Activated T-cell treated with anti-CD3 and anti-CD28 coated beads for 48 hours (primary cell): ENCODE measurements around the gene RHCE.
"Not testable (repeated sequence)": the region's sequence is repeated elsewhere in the genome, so short reads cannot be mapped to it uniquely, and the experiment has no call there.

ENCODE experiments used
- DNase-seq: peaks from one replicate; pipeline ENCODE4 v3.0.0-alpha.2; 2020; ENCODE audit warnings: low read depth

Gene RHCE

DNA sequence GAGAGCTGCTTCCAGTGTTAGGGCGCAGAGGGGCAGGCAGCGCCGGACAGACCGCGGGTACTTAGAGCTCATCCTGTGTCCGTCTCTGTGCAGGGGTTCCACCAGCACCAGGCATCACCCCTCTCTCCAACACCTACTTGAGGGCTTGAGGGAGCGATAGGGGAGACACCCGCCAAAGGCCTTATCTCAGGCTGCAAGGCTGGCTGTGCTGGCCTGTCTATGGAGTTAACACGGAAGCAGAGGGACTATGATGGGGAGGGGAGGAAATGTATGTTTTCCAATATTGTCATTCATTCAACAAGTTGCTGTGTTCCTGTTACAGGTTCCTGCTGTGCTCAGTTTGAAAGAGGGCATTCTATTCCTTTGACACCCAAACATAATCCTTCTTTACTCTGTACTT lies at the start of gene RHCE:
Gene RHCE (minus strand): TSS at position 111 of the 400 bp plus-strand sequence. CDS start 39 bp downstream, at position 72.
- not testable (repeated sequence) for DNase-seq

DNA sequence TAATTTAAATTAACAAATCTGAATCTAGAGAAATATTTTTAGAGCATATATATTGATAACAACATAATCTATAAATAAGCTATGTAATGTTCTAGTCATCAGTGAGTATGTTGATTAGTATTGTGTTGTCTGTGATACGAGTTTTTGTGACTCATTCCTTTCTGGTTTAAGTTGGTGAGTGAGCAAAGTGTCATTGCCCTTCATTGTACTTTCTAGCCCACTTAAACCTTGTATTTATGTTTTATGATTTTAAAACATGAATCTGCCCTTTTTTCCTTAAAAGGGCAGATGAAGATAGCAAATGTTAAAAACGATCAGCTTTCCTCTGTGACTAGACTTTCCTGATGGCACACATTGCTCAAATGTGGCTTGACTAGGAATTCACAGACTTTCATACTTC lies 48.6 kb upstream of the RHCE start:
- no peak for DNase-seq

DNA sequence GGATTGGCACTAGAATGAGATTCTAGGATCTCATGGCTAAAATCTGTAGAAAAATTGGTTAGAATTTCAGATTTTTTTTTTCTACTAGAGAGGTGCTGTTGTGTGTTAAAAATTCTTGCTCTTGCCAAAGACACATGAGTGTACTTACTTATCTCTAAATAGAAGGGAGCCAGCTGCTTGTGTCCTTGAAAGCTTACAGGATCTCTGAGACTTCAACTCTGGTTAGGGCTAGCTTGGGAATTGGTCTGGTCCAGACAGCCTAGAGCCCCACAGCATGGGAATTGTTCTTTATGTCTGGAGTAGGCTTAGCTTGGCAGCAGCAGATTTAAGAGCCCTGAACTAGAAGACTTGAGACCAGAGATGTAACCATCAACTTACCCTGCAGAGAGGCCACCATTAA lies 47.4 kb upstream of the RHCE start:
- DNase-seq = no peak

DNA sequence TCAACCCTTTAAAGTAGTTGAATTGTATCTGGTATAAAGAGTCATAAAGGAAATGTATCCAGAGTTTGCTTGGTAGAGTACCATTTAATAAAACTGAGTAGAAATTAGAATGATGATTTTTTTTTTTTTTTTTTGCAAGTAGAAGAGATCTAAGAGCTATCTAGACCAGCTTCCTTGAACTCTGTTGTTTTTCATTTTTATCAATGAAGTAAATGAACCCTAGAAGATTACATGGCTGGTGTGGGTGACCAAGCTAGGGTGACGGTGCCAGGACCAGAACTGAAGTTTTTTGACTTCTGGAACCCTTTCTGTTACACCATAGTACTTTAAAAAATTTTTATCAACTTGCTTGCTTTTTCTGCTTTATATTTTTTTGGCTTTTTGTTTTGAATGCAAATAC lies 47.0 kb upstream of the RHCE start:
- DNase-seq = no peak

DNA sequence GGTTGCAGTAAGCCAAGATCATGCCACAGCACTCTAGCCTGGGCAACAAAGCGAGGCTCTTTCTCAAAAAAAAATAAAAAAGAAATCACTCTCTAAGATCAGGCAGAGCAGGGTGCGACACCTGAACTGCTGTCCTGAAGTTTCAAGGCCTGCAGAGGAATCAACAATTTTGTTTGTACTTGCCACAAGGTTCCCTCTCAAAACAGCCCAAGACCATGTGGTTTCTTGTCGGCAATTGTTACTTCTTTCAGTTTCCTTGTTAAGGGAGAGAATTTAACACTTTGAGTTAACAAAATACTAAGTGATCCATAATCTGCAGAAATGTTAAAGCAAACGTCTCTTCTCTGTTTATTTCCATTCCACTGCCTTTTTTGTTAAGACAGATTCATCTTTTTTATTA lies 46.6 kb upstream of the RHCE start:
- DNase-seq = no peak

DNA sequence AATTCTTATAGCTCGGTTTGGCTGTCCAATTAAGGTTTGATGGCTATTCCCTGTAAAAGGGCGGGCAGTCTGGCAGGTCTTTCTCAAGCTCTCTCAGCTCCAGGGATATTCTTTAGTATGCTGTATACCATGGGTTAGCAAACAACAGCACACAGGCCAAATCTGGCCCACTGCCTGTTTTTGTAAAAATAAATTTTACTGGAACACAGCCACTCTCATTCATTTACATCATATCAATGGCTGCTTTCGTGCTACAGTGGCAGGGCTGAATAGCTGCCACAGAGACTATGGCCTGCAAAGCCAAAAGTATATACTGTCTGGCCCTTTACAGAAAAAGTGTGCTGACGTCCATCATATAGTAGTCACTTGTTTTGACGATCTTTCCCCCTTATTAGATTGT lies 42.1 kb upstream of the RHCE start:
- no peak for DNase-seq

DNA sequence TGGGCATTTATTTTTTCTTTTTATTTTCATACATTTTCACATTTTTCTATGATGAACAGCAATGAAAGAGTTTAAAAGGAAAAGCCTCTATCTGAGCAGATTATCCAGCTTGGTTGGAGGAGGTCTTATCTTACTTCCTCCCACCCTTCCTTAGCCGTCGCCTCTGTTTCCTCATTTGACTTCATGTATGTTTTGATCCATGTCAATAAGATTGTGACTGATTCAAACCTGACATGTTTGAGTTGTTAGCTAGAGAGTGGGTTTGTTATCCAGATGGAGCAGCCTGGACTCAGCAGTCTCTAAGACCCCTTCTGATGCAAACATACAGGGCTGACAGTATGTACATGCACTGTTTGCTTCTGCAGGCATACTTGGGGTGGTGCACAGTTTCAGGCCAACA lies 41.2 kb upstream of the RHCE start:
- DNase-seq = no peak

DNA sequence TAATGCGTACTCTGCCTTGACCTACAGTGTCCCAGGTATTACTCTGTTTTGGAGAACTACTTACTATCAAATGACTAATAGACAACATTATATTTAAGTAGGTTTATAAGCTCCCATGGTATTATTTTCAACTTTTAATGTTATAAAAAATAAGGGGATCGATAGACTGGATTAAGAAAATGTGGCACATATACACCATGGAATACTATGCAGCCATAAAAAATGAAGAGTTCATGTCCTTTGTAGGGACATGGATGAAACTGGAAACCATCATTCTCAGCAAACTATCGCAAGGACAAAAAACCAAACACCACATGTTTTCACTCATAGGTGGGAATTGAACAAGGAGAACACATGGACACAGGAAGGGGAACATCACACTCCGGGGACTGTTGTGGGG lies 40.2 kb upstream of the RHCE start:
- not testable (repeated sequence) for DNase-seq

DNA sequence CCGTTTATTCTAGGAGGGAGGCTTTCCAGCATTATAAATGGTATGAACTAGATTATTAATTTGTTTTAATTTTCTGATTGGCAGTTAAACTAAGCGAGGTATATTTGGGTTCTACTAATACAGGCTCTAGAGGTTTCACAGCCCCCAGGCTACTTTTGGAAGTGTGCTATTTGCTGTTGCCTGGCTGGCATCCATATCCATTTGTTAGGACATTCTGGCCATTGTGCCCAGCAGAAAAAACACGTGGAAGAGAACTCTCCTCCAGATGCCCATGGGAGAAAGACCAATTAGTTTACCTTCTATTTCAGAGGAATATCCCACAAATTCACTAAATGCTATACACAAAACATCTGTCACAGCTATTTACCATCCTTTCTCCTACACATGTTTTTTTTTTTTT lies 39.4 kb upstream of the RHCE start:
- DNase-seq = no peak

DNA sequence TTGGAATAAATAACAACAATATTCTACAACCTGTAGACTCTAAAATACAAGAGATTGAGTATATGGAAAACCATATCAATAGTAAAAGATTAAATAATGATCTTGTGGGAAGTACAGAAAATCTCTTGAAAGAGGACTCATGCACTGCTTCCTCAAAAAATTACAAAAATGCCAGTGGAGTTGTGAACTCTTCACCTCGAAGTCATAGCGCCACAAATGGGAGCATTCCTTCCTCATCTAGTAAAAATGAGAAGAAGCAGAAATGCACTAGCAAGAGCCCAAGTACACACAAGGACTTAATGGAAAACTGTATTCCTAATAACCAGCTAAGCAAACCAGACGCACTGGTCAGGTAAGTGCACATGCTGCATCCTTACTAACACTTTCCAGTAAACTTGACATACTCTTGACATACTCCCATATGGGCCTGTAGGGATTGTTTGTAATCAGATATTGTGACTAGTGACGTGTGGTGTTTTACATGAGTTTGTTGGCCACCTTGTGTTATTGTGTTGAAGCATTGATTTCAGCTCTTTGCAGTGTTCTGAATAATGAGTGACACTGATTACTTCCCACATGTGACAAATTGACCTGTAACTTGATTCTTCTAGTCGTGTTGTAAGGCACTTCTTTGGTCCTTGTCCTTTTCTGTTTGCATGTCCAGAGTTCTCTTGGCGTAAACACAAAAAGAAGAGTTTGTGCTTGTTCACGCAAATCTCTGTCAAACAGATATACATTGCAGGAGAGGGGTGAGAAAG lies 38.1 kb upstream of the RHCE start:
- DNase-seq = no peak

DNA sequence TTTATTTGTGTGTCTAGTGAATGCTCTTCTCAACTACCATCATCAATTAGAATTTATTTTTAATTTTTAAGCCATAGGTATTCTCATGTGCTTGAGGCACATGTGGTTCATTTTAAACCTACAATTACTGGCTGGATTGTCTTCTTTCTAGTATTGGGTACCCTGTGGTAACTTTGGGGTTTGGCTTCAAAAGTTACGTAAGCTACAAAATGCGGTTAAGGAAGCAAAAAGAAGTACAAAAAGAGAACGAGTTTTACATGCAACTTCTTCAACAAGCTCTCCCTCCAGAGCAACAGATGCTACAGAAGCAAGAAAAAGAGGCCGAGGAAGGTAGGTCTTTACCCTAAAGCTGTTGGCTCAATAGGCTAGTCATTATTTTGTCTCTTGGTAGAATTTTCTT lies 35.9 kb upstream of the RHCE start:
- DNase-seq = no peak

DNA sequence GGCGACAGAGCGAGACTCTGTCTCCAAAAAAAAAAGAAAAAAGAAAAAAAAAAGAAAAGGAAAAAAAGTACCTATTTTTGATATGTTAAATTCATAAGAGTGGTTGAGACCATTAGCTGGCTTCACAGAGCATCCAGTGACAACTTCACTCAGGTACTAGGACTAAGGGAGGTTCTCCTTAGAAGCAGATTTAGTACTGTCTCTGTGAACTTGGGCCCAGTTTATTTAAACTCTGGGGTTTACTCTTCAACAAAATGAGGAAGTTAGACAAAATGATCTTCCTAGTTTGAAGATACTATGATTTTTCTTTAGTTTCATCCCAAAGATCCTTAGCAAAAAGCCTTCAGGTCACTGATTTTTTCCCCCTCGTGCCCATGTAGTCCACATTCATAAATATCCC lies 31.3 kb upstream of the RHCE start:
- DNase-seq = no peak

DNA sequence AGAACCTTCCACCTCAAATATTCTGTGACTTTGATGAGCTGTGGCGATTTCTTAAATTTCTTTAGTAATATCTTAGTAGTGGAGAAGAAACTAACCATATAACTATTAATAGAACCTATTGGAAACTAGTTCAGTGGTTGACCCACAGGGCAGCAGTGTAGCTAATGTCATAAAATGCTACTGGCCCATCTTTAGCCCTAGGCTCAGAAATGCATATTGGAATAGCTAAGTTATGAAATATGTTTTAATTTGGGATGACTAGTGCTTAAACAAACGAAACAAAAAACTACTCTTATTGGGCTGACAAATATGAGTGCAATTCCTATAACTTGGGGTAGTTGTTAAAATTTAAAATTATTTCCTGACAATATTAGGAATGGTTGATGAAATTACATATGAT lies 30.3 kb upstream of the RHCE start:
- no peak for DNase-seq

DNA sequence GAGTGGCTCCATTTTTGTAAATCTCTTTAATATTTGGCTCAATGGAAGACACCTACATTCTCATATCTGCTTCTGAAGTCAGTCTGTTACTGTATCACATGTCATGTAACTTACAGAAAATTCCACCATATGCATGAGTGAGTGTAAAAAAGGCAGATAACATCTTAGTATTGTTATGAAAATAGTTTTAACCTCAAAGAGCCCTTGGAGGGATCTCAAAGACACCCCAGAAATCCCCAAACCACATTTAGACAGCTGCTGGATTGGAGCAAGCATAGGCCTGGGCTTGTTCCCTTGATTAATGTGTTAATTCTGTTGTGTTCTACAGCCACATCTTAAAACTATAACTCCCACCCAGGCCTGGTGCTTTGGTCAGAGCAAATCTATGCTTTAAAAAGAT lies 26.9 kb upstream of the RHCE start:
- DNase-seq = no peak

DNA sequence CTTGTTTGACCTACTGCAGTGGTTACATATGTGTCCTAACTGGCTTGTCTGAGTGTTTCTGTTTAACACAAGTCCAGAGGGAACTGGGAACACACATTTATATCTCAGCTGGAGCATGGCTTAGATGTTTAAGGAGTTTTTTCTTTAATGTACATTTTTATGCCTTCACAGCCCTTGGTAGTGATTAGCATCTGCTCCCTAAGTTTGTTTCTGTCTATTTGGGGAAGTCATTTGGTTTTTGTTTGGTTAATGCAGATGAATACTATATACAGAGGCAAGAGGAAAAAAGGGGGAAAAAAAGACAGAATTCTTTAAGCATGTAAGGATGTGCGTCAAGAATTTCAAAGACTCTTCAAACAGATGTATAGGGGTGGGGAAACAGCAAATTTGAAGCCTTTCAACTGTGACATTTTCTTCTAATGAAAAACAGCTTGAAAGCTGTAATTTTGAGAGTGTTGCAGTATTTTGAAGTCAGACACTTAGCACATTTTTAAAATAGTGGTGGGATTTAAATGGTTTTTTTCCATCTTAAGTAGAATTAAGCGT lies 25.4 kb upstream of the RHCE start:
- DNase-seq = no peak

DNA sequence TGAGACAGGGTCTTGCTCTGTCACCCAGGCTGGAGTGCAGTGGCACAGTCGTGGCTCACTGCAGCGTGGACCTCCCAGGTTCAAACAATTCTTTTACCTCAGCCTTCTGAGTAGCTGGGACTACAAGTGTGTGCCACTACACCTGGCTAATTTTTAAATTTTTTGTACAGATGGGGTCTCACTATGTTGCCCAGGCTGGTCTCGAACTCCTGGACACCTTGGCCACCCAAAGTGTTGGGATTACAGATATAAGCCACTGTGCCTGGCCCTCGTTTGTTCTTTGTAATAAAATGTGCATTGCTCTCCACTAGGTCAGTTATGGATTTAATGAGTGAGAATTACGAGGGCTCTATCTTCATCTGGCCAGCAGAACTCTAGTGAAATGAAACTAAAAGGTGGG lies 24.0 kb upstream of the RHCE start:
- not testable (repeated sequence) for DNase-seq

DNA sequence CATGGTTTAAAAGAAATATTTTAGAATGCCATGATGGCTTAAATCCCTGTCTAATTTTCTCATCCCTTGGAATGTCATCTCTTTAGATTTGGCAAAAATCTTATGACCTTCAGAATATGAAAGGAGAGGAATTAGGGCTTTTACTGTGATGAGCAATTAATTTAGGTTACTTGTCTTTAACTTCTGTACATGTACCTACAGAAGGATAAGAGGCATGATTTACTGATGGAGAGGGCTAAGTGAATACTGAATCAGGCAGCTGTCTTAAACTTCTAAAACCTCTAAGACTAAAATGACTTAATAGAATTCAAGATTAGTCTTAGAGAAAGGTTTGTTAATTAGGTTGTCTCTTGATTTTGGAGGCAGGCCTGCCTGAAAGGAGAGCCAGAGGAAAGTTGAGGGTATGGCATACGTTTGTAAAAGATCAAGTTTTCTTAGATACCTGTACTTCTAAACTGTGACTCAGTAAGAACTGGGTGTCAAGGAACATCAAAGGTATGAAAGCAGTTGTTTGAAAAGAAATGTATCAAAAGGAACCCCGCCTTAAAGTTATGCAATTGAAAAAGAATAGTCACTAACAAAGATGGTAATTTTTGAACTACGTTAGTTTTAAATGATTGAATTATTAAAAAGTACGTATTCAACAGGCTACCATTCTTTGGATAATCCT lies 22.5 kb upstream of the RHCE start:
- DNase-seq = no peak

DNA sequence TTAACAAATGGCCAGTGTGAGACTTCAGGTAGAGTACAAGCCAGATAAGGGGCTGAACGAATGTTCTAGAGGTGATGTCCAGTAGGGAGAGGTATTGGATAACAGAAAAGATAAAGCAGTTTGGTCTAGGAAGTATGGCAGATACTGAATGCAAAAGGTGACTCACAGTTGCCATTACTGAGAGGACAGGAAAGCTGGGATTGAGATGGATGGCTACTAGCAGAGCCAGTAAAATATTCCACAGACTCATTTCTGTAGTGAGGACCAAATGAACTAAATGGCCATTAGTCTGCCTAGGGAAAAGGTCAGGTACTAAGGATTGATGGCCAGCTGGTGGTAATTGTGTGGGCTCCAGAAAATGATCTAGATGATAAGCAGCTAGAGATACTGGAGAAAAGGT lies 21.6 kb upstream of the RHCE start:
- no peak for DNase-seq

DNA sequence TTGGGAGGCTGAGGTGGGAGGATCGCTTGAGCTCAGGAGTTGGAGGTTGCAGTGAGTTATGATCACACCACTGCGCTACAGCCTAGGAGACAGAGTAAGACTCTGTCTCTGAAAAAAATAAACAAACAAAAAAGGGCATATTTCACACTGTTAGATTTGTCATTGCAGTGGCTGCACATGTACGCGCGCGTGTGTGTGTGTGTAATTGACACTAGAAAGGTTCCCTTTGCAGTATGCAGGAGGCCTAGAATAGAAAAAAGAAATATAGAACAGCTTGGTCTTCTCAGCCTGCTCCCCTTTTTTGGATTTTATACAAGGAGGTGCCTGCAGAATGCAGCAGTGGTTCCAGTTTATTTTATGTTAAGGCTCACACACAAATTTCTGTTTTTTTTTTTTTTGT lies 18.7 kb upstream of the RHCE start:
- no peak for DNase-seq

DNA sequence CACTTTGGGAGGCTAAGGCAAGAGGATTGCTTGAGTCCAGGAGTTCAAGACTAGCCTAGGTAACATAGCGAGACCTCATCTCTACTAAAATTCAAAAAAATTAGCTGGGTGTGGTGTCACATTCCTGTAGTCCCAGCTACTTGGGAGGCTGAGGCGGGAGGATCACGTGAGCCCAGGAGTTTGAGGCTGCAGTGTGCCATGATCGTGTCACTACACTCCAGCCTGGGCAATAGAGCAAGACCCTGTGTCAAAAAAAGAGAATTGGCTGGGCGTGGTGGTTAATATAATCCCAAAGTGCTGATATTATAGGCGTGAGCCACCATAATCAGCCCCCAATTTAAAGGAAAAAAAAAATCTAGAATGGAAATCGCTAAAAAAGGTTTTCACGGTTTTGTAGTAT lies 17.0 kb upstream of the RHCE start:
- DNase-seq = no peak

DNA sequence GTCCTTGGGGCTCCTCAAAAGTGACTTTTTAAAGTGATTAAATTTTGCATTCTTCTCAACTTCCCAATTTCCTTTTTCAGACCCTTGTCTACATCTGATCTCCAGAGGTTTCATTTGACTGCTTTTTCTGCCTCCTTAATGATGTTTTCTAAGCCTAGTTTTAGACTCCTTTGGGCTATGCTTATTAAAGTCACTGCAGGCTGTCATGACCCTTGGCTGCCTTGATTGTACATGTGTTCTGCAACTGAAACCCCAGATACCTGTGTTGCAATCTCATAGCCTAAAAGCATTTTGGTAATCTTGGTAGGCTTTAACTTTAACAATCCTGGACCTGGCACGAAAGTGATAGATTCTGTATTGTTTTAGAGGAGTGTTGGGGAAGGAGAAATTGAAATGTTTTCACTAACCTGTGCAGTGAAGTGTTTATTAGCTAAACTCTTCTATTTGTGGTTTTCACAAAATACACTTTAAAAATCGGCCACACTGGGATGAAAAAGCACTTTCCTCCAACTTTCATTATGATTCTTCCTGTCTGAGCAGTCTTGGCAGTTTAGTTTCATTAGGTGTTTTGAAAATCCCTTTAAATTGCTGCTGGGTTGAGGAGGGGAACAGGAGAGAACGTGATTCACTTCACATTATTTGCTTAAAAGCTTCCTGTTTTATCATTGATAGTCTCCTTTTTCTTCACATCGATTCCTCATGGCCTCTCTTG lies 14.9 kb upstream of the RHCE start:
- DNase-seq = no peak

DNA sequence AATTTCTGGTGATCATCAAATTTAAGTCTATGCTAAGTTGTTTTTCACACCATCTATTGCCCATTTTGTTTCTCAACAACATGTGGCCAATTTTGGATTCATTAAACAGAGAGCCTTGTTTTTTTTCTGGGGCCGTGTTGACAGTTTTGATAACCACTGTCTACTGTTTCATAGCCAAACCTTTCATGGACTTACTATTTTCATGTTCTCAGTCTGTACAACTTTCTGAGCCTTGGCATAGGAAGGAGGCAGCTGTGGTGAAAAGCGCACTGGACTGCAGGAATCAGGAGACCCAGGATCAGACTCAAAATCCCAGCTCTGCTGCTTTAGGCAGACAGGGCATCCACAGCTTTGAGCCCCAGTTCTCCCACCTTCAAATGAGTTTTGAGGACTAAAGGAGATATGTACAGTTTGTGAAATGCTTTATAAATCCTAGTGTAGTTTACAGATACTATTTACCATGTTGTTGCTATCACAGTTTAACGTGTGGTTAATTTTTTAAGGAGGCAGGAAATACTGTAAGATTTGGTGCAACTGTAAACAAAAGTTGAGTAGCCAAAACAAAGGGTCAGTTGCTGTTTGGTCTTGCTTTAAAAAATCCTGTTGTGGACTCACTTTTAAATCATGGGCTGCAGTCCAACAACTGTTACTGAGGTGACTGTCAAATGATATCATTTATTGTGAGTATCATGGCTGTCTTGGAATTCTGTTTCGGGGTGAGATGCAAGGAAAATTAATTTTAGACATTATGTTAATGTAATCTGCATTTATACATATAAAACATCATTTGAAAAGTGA lies 13.0 kb upstream of the RHCE start:
- DNase-seq = no peak
